Endothelial cell of umbilical vein (primary cell): ENCODE results near the gene MAX. TPM values are rescaled to one million over a fixed set of nuclear protein-coding genes. Genes with fewer than 3 reads are reported as not detected.

ENCODE experiments used
- BruUV-seq: library from RNA; stranded (reverse); fragments of 400-500 nt; replicated peaks from 2 replicates; lab custom pipeline; 2021; lab: Mats Ljungman, UMichigan
- CTCF ChIA-PET: fragments of 300-600, 350-600 bp; sonication (Branson Sonifier 250); formaldehyde crosslinking; loops from one replicate; lab custom pipeline; 2021; ENCODE audit warnings: antibody characterized with exemption, inconsistent platforms; lab: Charles Lee
- POLR2A ChIA-PET: fragments of 300-600, 350-600 bp; sonication (Branson Sonifier 250); formaldehyde crosslinking; loops from one replicate; lab custom pipeline; 2021; ENCODE audit warnings: antibody characterized with exemption, inconsistent platforms; lab: Charles Lee
- DNase-seq: peaks from one replicate; pipeline ENCODE4 v3.0.0-alpha.2; 2011; ENCODE audit warnings: low read depth, low spot score
- FAIRE-seq: peaks from 2 replicates; lab custom pipeline; 2011; peaks lifted over from hg19 to GRCh38; lab: Jason Lieb, UNC
- H2AFZ ChIP-seq: 2 replicates; pipeline ENCODE4 v1.6.0; 2012; ENCODE audit warnings: low read depth, low read length, control low read depth, inconsistent platforms
- H3K27ac ChIP-seq: 2 replicates; pipeline ENCODE4 v1.5.1; 2011; ENCODE audit warnings: low read depth, mild to moderate bottlenecking, control low read depth, low read length, moderate library complexity; ENCODE audit not compliant: insufficient read depth
- H3K27me3 ChIP-seq, 2 experiments: 2 replicates each; pipeline versions ENCODE4 v1.6.0 to v1.6.1; 2011; ENCODE audit warnings: low read length in 2 of 2, mixed read lengths in 1 of 2; ENCODE audit not compliant: control insufficient read depth in 2 of 2, insufficient read depth in 2 of 2
- H3K36me3 ChIP-seq, 2 experiments: 2 replicates in 1 of 2; 3 replicates in 1 of 2; pipeline ENCODE4 v1.5.1; 2011; ENCODE audit warnings: low read length in 2 of 2, mild to moderate bottlenecking in 1 of 2, moderate library complexity in 1 of 2; ENCODE audit not compliant: control insufficient read depth in 2 of 2, insufficient read depth in 2 of 2; ENCODE audit errors: extremely low read depth in 1 of 2
- H3K4me1 ChIP-seq: 3 replicates; pipeline ENCODE4 v1.5.1; 2011; ENCODE audit warnings: mild to moderate bottlenecking, low read length; ENCODE audit not compliant: control insufficient read depth, insufficient read depth; ENCODE audit errors: extremely low read depth
- H3K4me2 ChIP-seq: 2 replicates; pipeline ENCODE4 v1.6.1; 2011; ENCODE audit warnings: low read length, control low read depth, mixed read lengths; ENCODE audit not compliant: insufficient read depth
- H3K4me3 ChIP-seq, 3 experiments: fragments of 200-600 bp in 1 of 3; sonication (generic), shearing (Covaris generic) in 1 of 3; replicated peaks in 1 of 3; 2 replicates each; pipeline ENCODE4 v1.5.1; 2011 to 2016; ENCODE audit warnings: control low read depth in 3 of 3, low read length in 3 of 3, mild to moderate bottlenecking in 2 of 3, inconsistent platforms in 1 of 3, low read depth in 1 of 3, moderate library complexity in 1 of 3; ENCODE audit not compliant: insufficient read depth in 1 of 3
- H3K79me2 ChIP-seq: 2 replicates; pipeline ENCODE4 v1.6.0; 2012; ENCODE audit warnings: low read length, inconsistent platforms; ENCODE audit not compliant: control insufficient read depth, insufficient read depth
- H3K9ac ChIP-seq: replicated peaks from 2 replicates; pipeline ENCODE3; 2011; ENCODE audit warnings: low read length, control low read depth; ENCODE audit not compliant: insufficient read depth; ENCODE audit errors: extremely low read depth
- H3K9me1 ChIP-seq: replicated peaks from 3 replicates; pipeline ENCODE4 v1.6.0; 2011; ENCODE audit warnings: mild to moderate bottlenecking, low read length; ENCODE audit not compliant: control insufficient read depth, insufficient read depth; ENCODE audit errors: extremely low read depth
- H3K9me3 ChIP-seq: replicated peaks from 2 replicates; pipeline ENCODE4 v1.5.1; 2012; ENCODE audit warnings: low read length, inconsistent platforms; ENCODE audit not compliant: control insufficient read depth, insufficient read depth
- H4K20me1 ChIP-seq: replicated peaks from 2 replicates; pipeline ENCODE3; 2011; ENCODE audit warnings: mild to moderate bottlenecking, low read length; ENCODE audit not compliant: control insufficient read depth, insufficient read depth; ENCODE audit errors: extremely low read depth
- CTCF ChIP-seq, 2 donors: IDR thresholded peaks; 1 replicate in 1 of 2; 2 replicates in 1 of 2; pipeline ENCODE4 v1.5.1; 2011; ENCODE audit warnings: low read length in 2 of 2, mild to moderate bottlenecking in 2 of 2, moderate library complexity in 2 of 2, control low read depth in 1 of 2, inconsistent platforms in 1 of 2, low read depth in 1 of 2; ENCODE audit not compliant: insufficient read depth in 1 of 2; ENCODE audit errors: extremely low read depth in 1 of 2
- EZH2 ChIP-seq: IDR thresholded peaks from 2 replicates; pipeline ENCODE4 v1.6.1; 2012; ENCODE audit warnings: borderline replicate concordance, low read depth, mild to moderate bottlenecking, moderate library complexity, low read length, inconsistent platforms; ENCODE audit not compliant: severe bottlenecking
- FOS ChIP-seq: IDR thresholded peaks from 2 replicates; pipeline ENCODE4 v1.6.1; 2011; ENCODE audit warnings: mild to moderate bottlenecking, low read length, moderate library complexity, borderline replicate concordance; ENCODE audit not compliant: insufficient read depth
- GATA2 ChIP-seq: IDR thresholded peaks from 2 replicates; pipeline ENCODE4 v1.7.0; 2011; ENCODE audit warnings: low read depth, mild to moderate bottlenecking, moderate library complexity, mixed read lengths, low read length; ENCODE audit not compliant: insufficient read length, insufficient read depth
- JUN ChIP-seq: IDR thresholded peaks from 2 replicates; pipeline ENCODE4 v1.6.1; 2011; ENCODE audit warnings: borderline replicate concordance, low read depth; ENCODE audit not compliant: insufficient read length, insufficient read depth
- MYC ChIP-seq: IDR thresholded peaks from one replicate; pipeline ENCODE4 v1.6.1; 2011; ENCODE audit warnings: mild to moderate bottlenecking, low read depth, low read length
- POLR2A ChIP-seq: IDR thresholded peaks from 2 replicates; pipeline ENCODE4 v1.6.1; 2012; ENCODE audit warnings: low read depth, mild to moderate bottlenecking, control low read depth, low read length
- POLR2AphosphoS5 ChIP-seq: IDR thresholded peaks from 2 replicates; pipeline ENCODE4 v1.6.1; 2012; ENCODE audit warnings: low read depth, mild to moderate bottlenecking, control low read depth, low read length, moderate library complexity; ENCODE audit not compliant: insufficient read depth
- dilution Hi-C: fragments of 300-500 bp; cut with MboI; formaldehyde crosslinking; loops from one replicate; pipeline ENCODE4 v1.15.0; 2019; ENCODE audit warnings: low sequenced_read_pairs; ENCODE audit not compliant: extremely low pct_ligation_motif_present
- intact Hi-C: fragments of 100-400 bp; cut with micrococcal nuclease; formaldehyde crosslinking; loops from one replicate; pipeline ENCODE4 v1.10.0; 2022
- polyA plus RNA-seq, 4 experiments: library from polyadenylated mRNA; depleted of rRNA in 3 of 4; stranded (reverse) in 3 of 4; unstranded in 1 of 4; fragments of >200 nt; gene quantifications; 2 replicates each; pipeline versions ENCODE4 v1.2.1 to v1.2.3, GENCODE V29; 2011 to 2012; ENCODE audit warnings: missing spikeins in 1 of 4
- total RNA-seq: library from RNA; stranded (reverse); gene quantifications from 2 replicates; pipeline ENCODE4 v1.2.3, GENCODE V29; 2021
- TF ChIP-seq, protein P1 (sequence below): IDR thresholded peaks from 2 replicates; pipeline ENCODE4 v1.6.1; 2011; ENCODE audit not compliant: insufficient read depth, insufficient read length

The MAX gene
- total and polyA plus RNA-seq, 2 donors (not counting 3 experiments of a cell fraction or from before 2014, with no cell fraction given) = 70.1 to 79.5 TPM

GRCh38 chr14:65038966-65039365, 63.4 kb downstream of the MAX start:
- BruUV-seq = no TSS peak
- FAIRE-seq = no peak

More at GRCh38 chr14:65038966-65039365, 63.4 kb downstream of the MAX start:
- no peak for DNase-seq
- intact Hi-C loops = no loop called here
- no peak overlapping the region for H3K27ac ChIP-seq
- H3K4me3 ChIP-seq = no peak overlapping the region
- H3K79me2 ChIP-seq = no peaks in the 10 kb centered on the region
- H3K9me3 ChIP-seq = no peaks in the 10 kb centered on the region
- peaks cover 3 to 5% of the 10 kb centered on the region in 2 experiments for H3K36me3 ChIP-seq
- H3K9me1 ChIP-seq = no peaks in the 10 kb centered on the region
- peaks cover 5% of the 10 kb centered on the region for H3K4me1 ChIP-seq
- H2AFZ ChIP-seq = no peak overlapping the region
- dilution Hi-C loops = no loop called here
- no peaks in the 10 kb centered on the region for H4K20me1 ChIP-seq
- H3K27me3 ChIP-seq = no peaks in the 10 kb centered on the region
- H3K9ac ChIP-seq = no peak overlapping the region
- ChIA-PET POLR2A (no interaction called here), CTCF (no interaction called here)
- TF ChIP-seq EZH2 = no peak
- TF ChIP-seq FOS = no peak
- no peak for TF ChIP-seq POLR2A
- TF ChIP-seq POLR2AphosphoS5 = no peak
- TF ChIP-seq CTCF (IDR thresholded peaks at IDR 0.05; ENCODE audit: extremely low read depth in 1 of 2, insufficient read depth in 1 of 2, low read depth in 1 of 2, low read length in 2 of 2) = no peak
- no peak for TF ChIP-seq GATA2
- no peak for TF ChIP-seq MYC
- TF ChIP-seq, protein P1, sequence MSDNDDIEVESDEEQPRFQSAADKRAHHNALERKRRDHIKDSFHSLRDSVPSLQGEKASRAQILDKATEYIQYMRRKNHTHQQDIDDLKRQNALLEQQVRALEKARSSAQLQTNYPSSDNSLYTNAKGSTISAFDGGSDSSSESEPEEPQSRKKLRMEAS = no peak
- TF ChIP-seq JUN = no peak
- no peak overlapping the region for H3K4me2 ChIP-seq
